GM12892 (cell line): ENCODE measurements around the gene RPS24.

Experiments
- POLR2A ChIP-seq: IDR thresholded peaks from 2 replicates; pipeline ENCODE4 v1.6.1; 2011; ENCODE audit warnings: low read depth, low read length, control low read depth
- POLR2AphosphoS5 ChIP-seq: IDR thresholded peaks from 2 replicates; pipeline ENCODE4 v1.6.1; 2011; ENCODE audit warnings: low read depth, low read length, control low read depth
- TAF1 ChIP-seq: IDR thresholded peaks from 2 replicates; pipeline ENCODE4 v1.6.1; 2011; ENCODE audit warnings: low read depth, mild to moderate bottlenecking, control low read depth, low read length, borderline replicate concordance

DNA sequence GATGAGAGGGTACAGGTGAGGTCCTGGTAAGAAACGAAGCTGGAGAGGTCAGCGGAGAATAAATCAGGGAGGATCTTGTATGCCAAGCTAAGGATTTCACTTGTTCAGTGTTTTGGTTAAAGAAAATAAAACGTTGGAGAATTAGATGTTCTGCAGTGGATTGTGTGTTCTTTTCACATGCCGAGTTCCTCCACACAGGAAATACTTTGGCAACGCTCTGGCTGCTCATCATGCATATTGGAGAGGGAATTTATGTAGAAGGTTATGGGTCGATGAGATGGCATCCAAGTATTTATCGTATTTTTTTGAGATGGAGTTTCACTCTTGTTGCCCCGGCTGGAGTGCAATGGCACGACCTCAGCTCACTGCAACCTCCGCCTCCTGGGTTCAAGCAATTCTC is 11.0 kb downstream of the RPS24 start:
- TF ChIP-seq POLR2A (no peak), POLR2AphosphoS5 (no peak), TAF1 (no peak)
